HepG2 (cell line): Measurements from ENCODE around the gene C14orf93. TPM values are rescaled to one million over a fixed set of nuclear protein-coding genes. Genes with fewer than 3 reads are reported as not detected.

Source experiments
- ATF2 ChIP-seq: sonication (generic); formaldehyde crosslinking; IDR thresholded peaks from 2 replicates; pipeline ENCODE4 v1.4.0; 2020; ENCODE audit warnings: missing genetic modification reagents
- FOXK2 ChIP-seq: fragments of 450-650 bp; IDR thresholded peaks from 2 replicates; pipeline ENCODE4 v1.6.1; 2016
- HMGXB4 ChIP-seq, 2 experiments: sonication (generic) in 1 of 2; formaldehyde crosslinking in 1 of 2; IDR thresholded peaks; 2 replicates each; pipeline versions ENCODE4 v1.4.0 to v1.6.1; 2018 to 2020; ENCODE audit warnings: missing genetic modification reagents in 2 of 2, borderline replicate concordance in 1 of 2, low read depth in 1 of 2, mild to moderate bottlenecking in 1 of 2, missing biosample characterization in 1 of 2
- IKZF4 ChIP-seq: sonication (generic); formaldehyde crosslinking; IDR thresholded peaks from 2 replicates; pipeline ENCODE4 v1.5.1; 2020; ENCODE audit warnings: borderline replicate concordance, mild to moderate bottlenecking, low read depth, missing genetic modification reagents; ENCODE audit errors: not compliant biosample characterization
- MLX ChIP-seq: IDR thresholded peaks from 2 replicates; pipeline ENCODE4 v1.6.1; 2016
- NFIB ChIP-seq: sonication (generic); formaldehyde crosslinking; IDR thresholded peaks from 2 replicates; pipeline ENCODE4 v1.9.0; 2021; ENCODE audit warnings: missing genetic modification reagents, mild to moderate bottlenecking, borderline replicate concordance
- PRDM4 ChIP-seq: sonication (generic); formaldehyde crosslinking; IDR thresholded peaks from 2 replicates; pipeline ENCODE4 v1.9.0; 2021; ENCODE audit warnings: missing genetic modification reagents, borderline replicate concordance
- SCMH1 ChIP-seq: sonication (generic); formaldehyde crosslinking; IDR thresholded peaks from 2 replicates; pipeline ENCODE4 v1.9.0; 2021; ENCODE audit warnings: missing genetic modification reagents, mild to moderate bottlenecking, borderline replicate concordance
- SETDB1 ChIP-seq: sonication (generic); formaldehyde crosslinking; IDR thresholded peaks from 2 replicates; pipeline ENCODE4 v1.5.1; 2020; ENCODE audit warnings: missing genetic modification reagents, mild to moderate bottlenecking, borderline replicate concordance
- SP140L ChIP-seq: sonication (generic); formaldehyde crosslinking; IDR thresholded peaks from 2 replicates; pipeline ENCODE4 v1.4.0; 2020; ENCODE audit warnings: missing genetic modification reagents, borderline replicate concordance
- SPEN ChIP-seq: sonication (generic); formaldehyde crosslinking; IDR thresholded peaks from 2 replicates; pipeline ENCODE4 v1.5.1; 2020; ENCODE audit warnings: low read depth, mild to moderate bottlenecking, missing genetic modification reagents
- TP53 ChIP-seq: sonication (generic); formaldehyde crosslinking; conservative IDR thresholded peaks from 2 replicates; pipeline ENCODE4 v1.4.0; 2020; ENCODE audit warnings: missing genetic modification reagents
- YY1 ChIP-seq: IDR thresholded peaks from 2 replicates; pipeline ENCODE4 v1.6.1; 2011; ENCODE audit warnings: low read length, low read depth, moderate library complexity, mild to moderate bottlenecking; ENCODE audit not compliant: insufficient read depth, insufficient replicate concordance
- ZFAT ChIP-seq: sonication (generic); formaldehyde crosslinking; conservative IDR thresholded peaks from 2 replicates; pipeline ENCODE4 v1.8.1; 2023; ENCODE audit warnings: missing genetic modification reagents, inconsistent platforms
- ZMYM2 ChIP-seq: sonication (generic); formaldehyde crosslinking; IDR thresholded peaks from 2 replicates; pipeline ENCODE4 v1.8.0; 2022; ENCODE audit warnings: mild to moderate bottlenecking, missing genetic modification reagents
- ZMYM4 ChIP-seq: sonication (generic); formaldehyde crosslinking; IDR thresholded peaks from 2 replicates; pipeline ENCODE4 v1.8.1; 2023; ENCODE audit warnings: mild to moderate bottlenecking, missing genetic modification reagents
- ZNF121 ChIP-seq: sonication (generic); formaldehyde crosslinking; IDR thresholded peaks from 2 replicates; pipeline ENCODE4 v1.5.0; 2020; ENCODE audit warnings: mild to moderate bottlenecking, missing genetic modification reagents
- ZNF138 ChIP-seq: sonication (generic); formaldehyde crosslinking; IDR thresholded peaks from 2 replicates; pipeline ENCODE4 v1.5.0; 2020; ENCODE audit warnings: mild to moderate bottlenecking, low read depth, missing genetic modification reagents
- ZNF451 ChIP-seq: sonication (generic); formaldehyde crosslinking; IDR thresholded peaks from 2 replicates; pipeline ENCODE4 v1.5.0; 2020; ENCODE audit warnings: mild to moderate bottlenecking, missing genetic modification reagents
- ZNF577 ChIP-seq: sonication (generic); formaldehyde crosslinking; IDR thresholded peaks from 2 replicates; pipeline ENCODE4 v1.4.0; 2020; ENCODE audit warnings: mild to moderate bottlenecking, low read depth, missing genetic modification reagents, borderline replicate concordance
- ZNF788 ChIP-seq: sonication (generic); formaldehyde crosslinking; IDR thresholded peaks from 2 replicates; pipeline ENCODE4 v1.5.0; 2020; ENCODE audit warnings: mild to moderate bottlenecking, missing genetic modification reagents, borderline replicate concordance
- ZNF83 ChIP-seq: sonication (generic); formaldehyde crosslinking; IDR thresholded peaks from 2 replicates; pipeline ENCODE4 v1.4.0; 2020; ENCODE audit warnings: missing genetic modification reagents, mild to moderate bottlenecking, borderline replicate concordance
- ZNF883 ChIP-seq: sonication (generic); formaldehyde crosslinking; IDR thresholded peaks from 2 replicates; pipeline ENCODE4 v1.5.1; 2020; ENCODE audit warnings: mild to moderate bottlenecking, missing genetic modification reagents; ENCODE audit errors: not compliant biosample characterization
- polyA plus RNA-seq, 8 experiments: library from polyadenylated mRNA; depleted of rRNA in 3 of 8; stranded (reverse) in 7 of 8; unstranded in 1 of 8; fragments of >200 nt; fragmentation: Illumina TruSeq in 4 of 8; extraction: Trizol in 4 of 8; gene quantifications; 2 replicates each; pipeline versions ENCODE4 v1.2.1 to v1.2.3, GENCODE V29; 2011 to 2016; ENCODE audit warnings: low read depth in 4 of 8, missing spikeins in 1 of 8, mixed read lengths in 1 of 8; ENCODE audit not compliant: insufficient read depth in 1 of 8
- total RNA-seq, 5 experiments: library from RNA; depleted of rRNA; stranded (reverse); fragments of >200 nt; fragmentation: Illumina TruSeq; extraction: Trizol; gene quantifications; 2 replicates each; pipeline ENCODE4 v1.2.3, GENCODE V29; 2016; ENCODE audit warnings: low read depth in 1 of 5

The C14orf93 gene
- total and polyA plus RNA-seq, 2 of the 13 experiments (the other 11 are each of a cell fraction or from before 2014, with no cell fraction given) = 11.4 to 22.5 TPM

GRCh38 chr14:22980672-22981089 lies 29.3 kb downstream of the C14orf93 start (continued):
- TF ChIP-seq MLX (peak; percentile 50), ZNF883 (CRISPR knock-in tag) (no peak), ZNF83 (CRISPR knock-in tag) (no peak), ZNF788 (CRISPR knock-in tag) (peak; percentile 88; the same call in 1 of the 2 replicates), SETDB1 (CRISPR knock-in tag) (no peak), ATF2 (CRISPR knock-in tag) (peak; percentile 88), NFIB (no peak), YY1 (no peak), ZNF451 (CRISPR knock-in tag) (peak; percentile 20; the same call in 1 of the 2 replicates), PRDM4 (no peak; the same call in 1 of the 2 replicates), SCMH1 (CRISPR knock-in tag) (no peak), TP53 (CRISPR knock-in tag) (no peak), ZMYM4 (no peak), FOXK2 (no peak), SPEN (peak; percentile 86), IKZF4 (CRISPR knock-in tag) (no peak), ZNF138 (no peak), HMGXB4 (CRISPR knock-in tag; IDR thresholded peaks at IDR 0.05; ENCODE audit: borderline replicate concordance in 1 of 2, low read depth in 1 of 2) (peak in 1 of 2 experiments; percentile 41; a peak in 2 of 4 replicates), ZNF577 (no peak), SP140L (CRISPR knock-in tag) (no peak), ZNF121 (CRISPR knock-in tag) (no peak), ZMYM2 (CRISPR knock-in tag) (no peak), ZFAT (CRISPR knock-in tag) (no peak)
